Transverse colon (tissue), 4 donors: ENCODE measurements around the gene RGSL1. TPM values are rescaled to one million over a fixed set of nuclear protein-coding genes. Genes with fewer than 3 reads are reported as not detected.

ENCODE experiments used
- DNase-seq: peaks from one replicate; pipeline ENCODE4 v3.0.0-alpha.2; 2019
- H3K27ac ChIP-seq, 4 donors: fragments of 200-600 bp; sonication (generic); 2 replicates each; pipeline ENCODE4 v1.5.1; 2016 to 2018; ENCODE audit warnings: inconsistent platforms in 4 of 4
- H3K27me3 ChIP-seq: fragments of 200-600 bp; sonication (generic); 2 replicates; pipeline ENCODE4 v1.5.1; 2017; ENCODE audit warnings: inconsistent platforms
- H3K36me3 ChIP-seq, 4 donors: fragments of 200-600 bp; sonication (generic); 2 replicates each; pipeline ENCODE4 v1.5.1; 2017 to 2019; ENCODE audit warnings: inconsistent platforms in 4 of 4
- H3K4me1 ChIP-seq, 4 donors: fragments of 200-600 bp; sonication (generic); 2 replicates each; pipeline ENCODE4 v1.5.1; 2017 to 2020; ENCODE audit warnings: inconsistent platforms in 4 of 4
- H3K4me3 ChIP-seq, 4 donors: fragments of 200-600 bp; sonication (generic); 1 replicate in 1 of 4; 2 replicates in 3 of 4; pipeline versions ENCODE4 v1.5.1 to v1.6.1; 2017 to 2019; ENCODE audit warnings: inconsistent platforms in 4 of 4
- H3K9me3 ChIP-seq, 2 donors: fragments of 200-600 bp; sonication (generic); 2 replicates each; pipeline ENCODE4 v1.5.1; 2017 to 2019; ENCODE audit warnings: inconsistent platforms in 2 of 2
- CTCF ChIP-seq, 5 experiments: fragments of 200-600 bp in 3 of 5; fragments of 450-650 bp in 2 of 5; sonication (generic) in 3 of 5; IDR thresholded peaks; 1 replicate in 2 of 5; 2 replicates in 3 of 5; pipeline ENCODE4 v1.5.1; 2016 to 2017; ENCODE audit warnings: antibody characterized with exemption in 5 of 5, inconsistent platforms in 3 of 5, mild to moderate bottlenecking in 2 of 5, moderate library complexity in 1 of 5
- EP300 ChIP-seq: sonication (generic); formaldehyde crosslinking; IDR thresholded peaks from one replicate; pipeline ENCODE4 v1.6.1; 2017; ENCODE audit warnings: antibody characterized with exemption, low read depth
- POLR2A ChIP-seq: fragments of 450-650 bp; IDR thresholded peaks from one replicate; pipeline ENCODE4 v1.6.1; 2016; ENCODE audit warnings: antibody characterized with exemption, mild to moderate bottlenecking, moderate library complexity
- POLR2AphosphoS5 ChIP-seq, 3 donors: sonication (generic); formaldehyde crosslinking; IDR thresholded peaks; one replicate each; pipeline ENCODE4 v1.6.1; 2016; ENCODE audit warnings: antibody characterized with exemption in 3 of 3
- WGBS, 2 donors: methylation state at CpG; one replicate each; pipeline ENCODE4 v1.1.5; 2018; ENCODE audit warnings: low coverage in 1 of 2; 5-methylcytosine and 5-hydroxymethylcytosine counted together
- in situ Hi-C, 4 donors: fragments of 200-750 bp; cut with MboI; loops; one replicate each; pipeline versions ENCODE4 v1.15.0 to v1.15.1; 2017; ENCODE audit warnings: low sequenced_read_pairs in 3 of 4, low pct_ligation_motif_present in 1 of 4, low pct_unique_long_range_greater_than_20kb in 1 of 4
- intact Hi-C: fragments of 100-400 bp; cut with DNase I; formaldehyde crosslinking; loops from one replicate; pipeline ENCODE4 v1.15.1; 2023; ENCODE audit warnings: low total_unique reads
- total RNA-seq, 4 donors: library from RNA; depleted of rRNA; stranded (reverse); fragments of >200 nt; gene quantifications; one replicate each; pipeline ENCODE4 v1.1.0, GENCODE V29; 2016

The RGSL1 gene
- total RNA-seq, 4 donors from 2014 or later, result not detected

GRCh38 chr1:182555493-182555892 is 105.5 kb downstream of the RGSL1 start:
- no peak for TF ChIP-seq POLR2AphosphoS5 (IDR thresholded peaks at IDR 0.05)
- TF ChIP-seq POLR2A, result no peak
- TF ChIP-seq CTCF (IDR thresholded peaks at IDR 0.05), result no peak
- TF ChIP-seq EP300, result no peak
- intact Hi-C loops (no loop called here), in situ Hi-C loops (no loop called here)
- Histone ChIP-seq H3K4me3 (no peak overlapping the region), H3K27ac (no peak overlapping the region), H3K9me3 (peaks cover 0 to 5% of the 10 kb centered on the region in 2 donors), H3K36me3 (no peaks in the 10 kb centered on the region), H3K4me1 (no peaks in the 10 kb centered on the region), H3K27me3 (no peaks in the 10 kb centered on the region)
- DNase-seq, result no peak
- WGBS, 2 donors, result 90% methylated on average over 1 of the region's 1 CpG; no CpG with 5 or more reads in 1 of the 2 donors

- Histone ChIP-seq H3K9me3 (peaks cover 0 to 5% of the 10 kb centered on the region in 2 donors), H3K4me1 (no peaks in the 10 kb centered on the region), H3K27me3 (no peaks in the 10 kb centered on the region), H3K36me3 (no peaks in the 10 kb centered on the region), H3K4me3 (no peak overlapping the region), H3K27ac (no peak overlapping the region)
- intact Hi-C loops, result no loop called here
- no peak for DNase-seq
- in situ Hi-C loops, result no loop called here
- TF ChIP-seq POLR2AphosphoS5 (IDR thresholded peaks at IDR 0.05), result no peak
- TF ChIP-seq EP300, result no peak
- TF ChIP-seq CTCF (IDR thresholded peaks at IDR 0.05), result no peak
- TF ChIP-seq POLR2A, result no peak
These were observed 106.3 kb downstream of the RGSL1 start for GRCh38 chr1:182556279-182556678.

- 73% methylated on average over 7 of the region's 7 CpGs; no CpG with 5 or more reads in 1 of the 2 donors for WGBS, 2 donors
- no peak for TF ChIP-seq EP300
- no peak for TF ChIP-seq POLR2A
- TF ChIP-seq POLR2AphosphoS5 (IDR thresholded peaks at IDR 0.05), result no peak
- no peak for TF ChIP-seq CTCF (IDR thresholded peaks at IDR 0.05)
These were observed 110.5 kb downstream of the RGSL1 start for GRCh38 chr1:182560392-182560984.

GRCh38 chr1:182561456-182561855 is 111.5 kb downstream of the RGSL1 start:
- TF ChIP-seq POLR2A, result no peak
- no peak for TF ChIP-seq POLR2AphosphoS5 (IDR thresholded peaks at IDR 0.05)
- TF ChIP-seq CTCF (IDR thresholded peaks at IDR 0.05), result no peak
- TF ChIP-seq EP300, result no peak
- no peaks in the 10 kb centered on the region for H3K9me3 ChIP-seq
- H3K27me3 ChIP-seq, result no peaks in the 10 kb centered on the region
- H3K27ac ChIP-seq, result no peak overlapping the region
- intact Hi-C loops (no loop called here), in situ Hi-C loops (no loop called here)
- H3K4me1 ChIP-seq, result no peaks in the 10 kb centered on the region
- no peaks in the 10 kb centered on the region for H3K36me3 ChIP-seq
- no peak overlapping the region for H3K4me3 ChIP-seq
- 69% methylated on average over 2 to 4 of the region's 4 CpGs for WGBS, 2 donors
- no peak for DNase-seq

More at GRCh38 chr1:182560392-182560984, 110.5 kb downstream of the RGSL1 start:
- Histone ChIP-seq H3K4me1 (no peaks in the 10 kb centered on the region), H3K9me3 (no peaks in the 10 kb centered on the region), H3K36me3 (no peaks in the 10 kb centered on the region), H3K27me3 (no peaks in the 10 kb centered on the region), H3K4me3 (no peak overlapping the region), H3K27ac (no peak overlapping the region)
- no peak for DNase-seq
- in situ Hi-C loops, result no loop called here
- intact Hi-C loops, result no loop called here
